Measurements from ENCODE around the gene KRTAP4-3. TPM values are rescaled to one million over a fixed set of nuclear protein-coding genes. Genes with fewer than 3 reads are reported as not detected.
"Not testable (repeated sequence)": the region's sequence is repeated elsewhere in the genome, so short reads cannot be mapped to it uniquely, and the experiment has no call there.

Gene KRTAP4-3
- total RNA-seq, 1 experiment from 2014 or later, result not detected

DNA sequence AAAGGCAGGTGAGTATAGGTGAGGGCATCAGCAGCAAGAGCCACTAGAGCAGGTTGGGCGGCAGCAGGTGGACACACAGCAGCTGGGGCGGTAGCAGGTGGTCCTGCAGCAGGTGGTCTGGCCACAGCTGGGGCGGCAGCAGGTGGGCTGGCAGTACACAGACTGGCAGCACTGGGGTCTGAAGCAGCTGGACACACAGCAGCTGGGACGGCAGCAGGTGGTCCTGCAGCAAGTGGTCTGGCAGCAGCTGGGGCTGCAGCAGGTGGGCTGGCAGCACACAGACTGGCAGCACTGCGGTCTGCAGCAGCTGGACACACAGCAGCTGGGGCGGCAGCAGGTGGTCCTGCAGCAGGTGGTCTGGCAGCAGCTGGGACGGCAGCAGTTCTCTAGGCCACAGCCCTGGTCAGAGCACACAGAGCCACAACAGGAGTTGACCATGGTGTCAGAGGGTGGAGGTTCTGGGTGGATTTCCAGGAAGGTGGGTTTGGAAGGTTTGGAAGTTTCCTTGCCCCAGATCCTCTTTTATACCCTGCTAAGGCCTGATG lies 9.8 kb upstream of the KRTAP4-3 start, which contains the start of gene KRTAP4-2:
TSS of gene KRTAP4-2 (minus strand) at position 495 of the 545 bp plus-strand sequence. CDS start at position 438, 57 bp downstream.
- peak within 1 kb of the TSS; percentile 45 for H3K27ac ChIP-seq
- no peaks in the 10 kb centered on the region for H3K27me3 ChIP-seq
- H3K36me3 ChIP-seq, result no peaks in the 10 kb centered on the region
- peaks cover 3% of the 10 kb centered on the region; the same call in 1 of the 2 replicates for H3K9me3 ChIP-seq (replicated peaks)
- peaks cover 12% of the 10 kb centered on the region for H3K4me1 ChIP-seq
- DNase-seq, result peak; percentile 56 to 73
- H3K4me3 ChIP-seq, result no peak within 1 kb of the TSS

DNA sequence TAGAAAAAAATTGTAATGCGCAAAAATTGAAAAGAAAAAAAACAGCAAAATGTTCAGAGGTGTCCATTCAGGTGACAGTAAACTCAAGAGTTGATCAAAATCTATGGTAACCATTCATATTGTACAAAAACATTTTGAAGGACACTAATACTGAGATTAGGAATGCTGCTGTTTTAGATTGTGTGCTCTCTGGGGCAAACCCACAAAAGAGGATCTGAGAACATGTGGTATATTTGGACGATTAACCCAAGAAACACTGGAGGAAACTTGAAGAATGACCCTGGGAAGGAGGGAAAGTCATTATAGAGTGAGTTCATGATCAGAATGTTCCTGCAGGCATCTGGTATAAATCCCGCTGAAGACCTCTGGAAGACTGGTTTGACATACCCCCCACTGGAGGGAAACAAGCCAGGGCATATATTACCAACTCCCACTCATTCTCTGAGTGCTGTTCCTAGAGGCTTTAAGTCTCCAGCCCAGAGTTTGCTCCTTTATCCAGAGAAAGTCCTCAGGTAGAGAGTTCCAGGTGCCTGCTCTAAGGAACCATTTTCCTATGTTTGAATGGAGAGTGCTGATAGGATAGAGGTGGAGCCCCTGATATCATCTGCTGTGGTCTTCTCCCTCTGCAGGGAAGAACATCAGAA lies 8.8 kb upstream of the KRTAP4-3 start:
- Histone ChIP-seq H3K4me3 (no peak overlapping the region), H3K27me3 (no peaks in the 10 kb centered on the region), H3K27ac (no peak overlapping the region; the same call in 1 of the 2 replicates), H3K4me1 (peaks cover 12% of the 10 kb centered on the region), H3K36me3 (no peaks in the 10 kb centered on the region), H3K9me3 (replicated peaks) (peaks cover 3% of the 10 kb centered on the region; the same call in 1 of the 2 replicates)
- no peak for DNase-seq

DNA sequence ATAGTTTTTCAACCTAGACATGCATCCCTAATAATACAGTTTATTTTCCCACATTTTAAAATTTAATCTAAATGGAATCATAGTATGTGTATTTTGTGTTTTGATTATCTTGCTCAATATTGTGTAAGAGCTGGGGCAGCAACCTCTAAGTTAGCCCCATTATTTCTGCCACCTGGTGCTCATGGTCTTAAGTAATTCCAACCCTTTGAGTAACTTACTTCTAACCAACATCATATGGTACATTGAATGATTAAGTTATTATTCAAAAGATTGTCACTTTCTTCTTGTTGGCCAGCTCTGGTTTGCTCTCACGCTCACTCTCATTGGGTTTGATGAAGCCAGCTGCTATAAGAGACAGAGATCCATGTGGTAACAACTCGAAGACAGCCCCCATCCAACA lies 3.9 kb upstream of the KRTAP4-3 start:
- no peak for DNase-seq
- Histone ChIP-seq H3K27me3 (no peaks in the 10 kb centered on the region), H3K36me3 (no peaks in the 10 kb centered on the region), H3K27ac (no peak overlapping the region), H3K9me3 (replicated peaks) (no peaks in the 10 kb centered on the region), H3K4me3 (no peak overlapping the region), H3K4me1 (no peaks in the 10 kb centered on the region)

DNA sequence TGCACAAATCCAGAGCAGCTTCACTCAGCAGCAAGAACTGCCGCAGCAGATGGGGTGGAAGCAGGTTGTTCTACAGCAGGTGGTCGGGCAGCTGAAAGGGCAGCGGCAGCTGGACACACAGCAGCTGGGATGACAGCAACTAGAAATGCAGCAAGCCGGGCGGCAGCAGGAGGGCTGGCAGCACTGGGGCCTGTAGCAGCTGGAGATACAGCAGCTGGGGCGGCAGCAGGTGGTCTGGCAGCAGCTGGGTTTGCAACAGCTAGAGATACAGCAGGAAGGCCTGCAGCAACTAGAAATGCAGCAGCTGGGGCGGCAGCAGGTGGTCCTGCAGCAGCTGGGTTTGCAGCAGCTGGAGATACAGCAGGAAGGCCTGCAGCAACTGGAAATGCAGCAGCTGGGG lies 460 bp downstream of the KRTAP4-3 start:
- peak; percentile 70 to 71 for DNase-seq
- Histone ChIP-seq H3K9me3 (replicated peaks) (no peaks in the 10 kb centered on the region), H3K4me1 (no peaks in the 10 kb centered on the region), H3K36me3 (no peaks in the 10 kb centered on the region), H3K4me3 (no peak overlapping the region), H3K27me3 (no peaks in the 10 kb centered on the region), H3K27ac (no peak overlapping the region)

DNA sequence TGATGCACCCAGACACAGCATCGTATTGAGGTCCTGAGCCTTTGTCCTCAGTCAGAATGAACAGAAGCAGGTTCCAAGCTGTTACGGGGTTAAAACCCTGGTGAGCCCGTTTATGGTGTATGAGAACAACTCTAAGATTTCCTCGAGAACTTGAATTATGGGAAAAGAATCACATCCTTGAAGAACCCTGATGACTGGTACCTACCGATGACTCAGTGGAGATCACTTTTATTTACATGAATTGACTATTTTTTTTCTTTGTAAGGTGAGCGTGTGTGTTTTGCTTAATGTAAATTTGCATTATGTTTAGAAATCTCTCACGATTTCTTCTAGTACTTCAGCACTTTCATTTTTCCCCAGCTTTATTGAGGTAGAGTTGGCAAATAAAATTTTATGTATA lies 4.2 kb downstream of the KRTAP4-3 start:
- Histone ChIP-seq H3K4me3 (no peak overlapping the region), H3K27me3 (no peaks in the 10 kb centered on the region), H3K36me3 (no peaks in the 10 kb centered on the region), H3K4me1 (no peaks in the 10 kb centered on the region), H3K27ac (no peak overlapping the region), H3K9me3 (replicated peaks) (no peaks in the 10 kb centered on the region)
- DNase-seq, result no peak

DNA sequence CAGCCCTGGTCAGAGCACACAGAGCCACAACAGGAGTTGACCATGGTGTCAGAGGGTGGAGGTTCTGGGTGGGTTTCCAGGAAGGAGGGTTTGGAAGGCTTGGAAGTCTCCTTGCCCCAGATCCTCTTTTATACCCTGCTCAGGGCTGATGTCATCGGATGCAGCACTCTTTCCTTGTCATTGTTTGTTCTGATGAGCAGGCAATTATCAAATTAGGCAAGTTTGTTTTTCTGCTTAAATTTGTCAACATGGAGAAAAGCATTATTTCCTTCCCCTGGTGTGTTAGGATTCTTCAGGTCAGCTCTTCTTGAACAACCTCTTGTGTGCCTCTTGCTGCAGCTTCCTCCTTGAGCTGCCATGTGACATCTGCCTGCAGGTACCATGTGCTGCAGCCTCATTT lies 7.4 kb downstream of the KRTAP4-3 start, which contains the start of gene KRTAP4-4:
TSS of gene KRTAP4-4 (minus strand) at position 101 of the 400 bp plus-strand sequence. CDS start at position 44, 57 bp downstream.
- DNase-seq, result no peak
- H3K27ac ChIP-seq, result no peak within 1 kb of the TSS
- no peaks in the 10 kb centered on the region for H3K36me3 ChIP-seq
- no peaks in the 10 kb centered on the region for H3K27me3 ChIP-seq
- no peaks in the 10 kb centered on the region for H3K9me3 ChIP-seq (replicated peaks)
- no peak within 1 kb of the TSS for H3K4me3 ChIP-seq
- no peaks in the 10 kb centered on the region for H3K4me1 ChIP-seq

DNA sequence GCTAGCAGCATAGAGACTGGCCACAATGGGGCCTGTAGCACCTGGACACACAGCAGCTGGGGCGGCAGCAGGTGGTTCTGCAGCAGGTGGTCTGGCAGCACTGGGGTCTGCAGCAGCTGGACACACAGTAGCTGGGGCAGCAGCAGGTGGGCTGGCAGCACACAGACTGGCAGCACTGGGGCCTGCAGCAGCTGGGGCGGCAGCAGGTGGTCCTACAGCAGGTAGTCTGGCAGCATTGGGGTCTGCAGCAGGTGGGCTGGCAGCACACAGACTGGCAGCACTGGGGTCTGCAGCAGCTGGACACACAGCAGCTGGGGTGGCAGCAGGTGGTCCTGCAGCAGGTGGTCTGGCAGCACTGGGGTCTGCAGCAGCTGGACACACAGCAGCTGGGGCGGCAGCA lies 7.8 kb downstream of the KRTAP4-3 start:
- not testable (repeated sequence) for H3K36me3 ChIP-seq; H3K4me3 ChIP-seq; H3K4me1 ChIP-seq; H3K27ac ChIP-seq; H3K9me3 ChIP-seq (replicated peaks); H3K27me3 ChIP-seq
- peak in 1 of 2 experiments; percentile 32 for DNase-seq

DNA sequence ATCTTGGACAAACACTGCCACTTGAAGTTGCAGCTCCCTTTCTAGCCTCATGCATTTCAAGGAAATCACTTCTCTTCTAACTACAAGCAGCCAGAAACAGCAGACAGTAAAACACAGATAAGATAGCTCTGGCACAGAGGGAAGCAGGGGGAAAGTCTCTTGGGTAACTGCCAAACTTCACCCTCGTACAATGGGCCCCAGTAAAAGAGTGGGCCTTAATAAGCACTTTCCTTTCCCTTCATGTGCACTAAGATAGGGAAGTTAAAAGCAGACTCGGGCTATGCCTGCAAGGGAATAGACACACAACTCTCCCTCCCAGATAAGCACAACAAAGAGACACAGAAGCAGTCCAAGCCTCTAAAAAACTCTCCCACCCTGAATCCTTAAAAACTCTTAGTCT lies 14.2 kb downstream of the KRTAP4-3 start:
- no peaks in the 10 kb centered on the region for H3K4me1 ChIP-seq
- H3K36me3 ChIP-seq, result no peaks in the 10 kb centered on the region
- H3K4me3 ChIP-seq, result no peak overlapping the region
- no peak overlapping the region for H3K27ac ChIP-seq
- DNase-seq, result no peak
- no peaks in the 10 kb centered on the region for H3K27me3 ChIP-seq
- no peaks in the 10 kb centered on the region for H3K9me3 ChIP-seq (replicated peaks)

DNA sequence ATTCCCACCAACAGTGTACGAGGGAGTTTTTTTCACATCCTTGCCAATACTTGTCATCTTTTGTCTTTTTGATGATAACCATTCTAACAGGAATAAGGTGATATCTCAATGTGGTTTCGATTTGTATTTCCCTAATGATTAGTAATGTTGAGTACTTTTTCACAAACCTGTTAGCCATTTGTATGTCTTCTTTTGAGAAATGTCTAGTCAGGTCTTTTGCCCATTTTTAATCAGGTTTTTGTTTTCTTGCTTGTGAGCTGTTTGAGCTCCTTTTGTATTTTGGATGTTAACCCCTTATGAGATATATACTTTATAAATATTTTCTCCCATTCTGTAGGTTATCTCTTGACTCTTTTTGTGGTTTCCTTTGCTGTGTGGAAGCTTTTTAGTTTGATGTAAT lies 16.5 kb downstream of the KRTAP4-3 start:
- Histone ChIP-seq H3K4me1 (no peaks in the 10 kb centered on the region), H3K27ac (no peak overlapping the region), H3K4me3 (no peak overlapping the region), H3K27me3 (no peaks in the 10 kb centered on the region), H3K36me3 (no peaks in the 10 kb centered on the region), H3K9me3 (replicated peaks) (no peaks in the 10 kb centered on the region)
- no peak for DNase-seq

DNA sequence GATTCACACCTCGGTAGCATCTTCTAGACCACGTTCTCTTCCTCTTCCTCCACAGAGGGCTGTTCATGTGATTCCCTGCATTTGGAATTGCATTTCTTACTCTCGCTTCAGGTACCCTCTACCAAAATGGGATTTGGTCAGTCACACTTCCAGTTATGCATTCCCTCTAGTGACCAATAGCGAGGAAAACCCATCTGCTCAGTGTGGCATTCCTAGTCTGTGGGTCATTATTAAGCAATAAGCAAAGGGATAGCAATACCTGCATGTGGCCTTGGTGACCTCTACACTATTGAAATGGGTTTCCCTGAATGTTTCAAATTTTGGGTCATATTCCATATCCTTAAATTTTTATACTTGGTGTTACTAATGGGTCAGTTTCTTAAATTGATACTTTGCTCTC lies 18.0 kb downstream of the KRTAP4-3 start:
- H3K4me1 ChIP-seq, result no peaks in the 10 kb centered on the region
- H3K36me3 ChIP-seq, result no peaks in the 10 kb centered on the region
- H3K27ac ChIP-seq, result no peak overlapping the region
- DNase-seq, result no peak
- no peak overlapping the region for H3K4me3 ChIP-seq
- no peaks in the 10 kb centered on the region for H3K9me3 ChIP-seq (replicated peaks)
- no peaks in the 10 kb centered on the region for H3K27me3 ChIP-seq

DNA sequence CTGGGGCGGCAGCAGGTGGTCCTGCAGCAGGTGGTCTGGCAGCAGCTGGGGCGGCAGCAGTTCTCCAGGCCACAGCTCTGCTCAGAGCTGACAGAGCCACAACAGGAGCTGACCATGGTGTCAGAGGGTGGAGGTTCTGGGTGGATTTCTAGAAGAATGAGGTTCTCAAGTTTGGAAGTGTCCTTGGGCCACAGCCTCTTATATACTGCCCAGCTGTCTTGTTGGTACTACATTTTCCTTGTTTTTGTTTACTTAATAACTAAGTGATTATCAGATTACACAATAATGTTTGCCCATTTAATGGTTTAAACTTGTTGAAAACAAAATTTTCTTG lies 18.4 kb downstream of the KRTAP4-3 start, which contains the start of gene KRTAP4-5:
TSS of gene KRTAP4-5 (minus strand) at position 174 of the 334 bp plus-strand sequence. CDS start at position 116, 58 bp downstream.
- H3K4me1 ChIP-seq, result no peaks in the 10 kb centered on the region
- H3K9me3 ChIP-seq (replicated peaks), result no peaks in the 10 kb centered on the region
- no peaks in the 10 kb centered on the region for H3K27me3 ChIP-seq
- no peak for DNase-seq
- peak within 1 kb of the TSS; percentile 2; the same call in 1 of the 2 replicates for H3K27ac ChIP-seq
- no peak within 1 kb of the TSS for H3K4me3 ChIP-seq
- no peaks in the 10 kb centered on the region for H3K36me3 ChIP-seq

DNA sequence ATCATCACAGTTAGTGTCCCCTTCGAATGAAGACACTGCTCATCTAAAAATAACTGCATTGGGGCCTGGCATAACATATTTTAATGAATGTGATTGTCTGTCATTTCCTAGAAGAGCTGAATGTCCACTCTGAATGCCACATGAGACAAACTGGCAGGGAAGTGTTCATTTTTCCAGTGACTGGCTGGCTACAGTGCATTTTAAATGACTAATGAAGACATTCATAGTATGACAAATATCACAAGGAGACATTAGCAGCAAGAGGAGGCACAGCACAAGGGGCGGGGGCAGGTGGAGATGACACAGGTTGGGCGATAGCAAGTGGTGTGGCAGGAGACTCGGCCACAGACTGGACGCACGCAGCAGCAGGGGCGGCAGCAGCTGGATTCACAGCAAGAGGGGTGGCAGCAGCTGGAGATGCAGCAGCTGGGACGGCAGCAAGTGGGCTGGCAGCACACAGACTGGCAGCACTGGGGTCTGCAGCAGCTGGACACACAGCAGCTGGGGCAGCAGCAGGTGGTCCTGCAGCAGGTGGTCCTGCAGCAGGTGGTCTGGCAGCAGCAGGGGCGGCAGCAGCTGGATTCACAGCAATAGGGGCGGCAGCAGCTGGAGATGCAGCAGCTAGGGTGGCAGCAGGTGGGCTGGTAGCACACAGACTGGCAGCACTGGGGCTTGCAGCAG lies 18.9 kb downstream of the KRTAP4-3 start:
- H3K4me1 ChIP-seq; H3K27me3 ChIP-seq; H3K36me3 ChIP-seq; H3K4me3 ChIP-seq; H3K9me3 ChIP-seq (replicated peaks): not testable (repeated sequence)
- DNase-seq, result peak; percentile 57 to 59
- peak overlapping the region; percentile 2; the same call in 1 of the 2 replicates for H3K27ac ChIP-seq

DNA sequence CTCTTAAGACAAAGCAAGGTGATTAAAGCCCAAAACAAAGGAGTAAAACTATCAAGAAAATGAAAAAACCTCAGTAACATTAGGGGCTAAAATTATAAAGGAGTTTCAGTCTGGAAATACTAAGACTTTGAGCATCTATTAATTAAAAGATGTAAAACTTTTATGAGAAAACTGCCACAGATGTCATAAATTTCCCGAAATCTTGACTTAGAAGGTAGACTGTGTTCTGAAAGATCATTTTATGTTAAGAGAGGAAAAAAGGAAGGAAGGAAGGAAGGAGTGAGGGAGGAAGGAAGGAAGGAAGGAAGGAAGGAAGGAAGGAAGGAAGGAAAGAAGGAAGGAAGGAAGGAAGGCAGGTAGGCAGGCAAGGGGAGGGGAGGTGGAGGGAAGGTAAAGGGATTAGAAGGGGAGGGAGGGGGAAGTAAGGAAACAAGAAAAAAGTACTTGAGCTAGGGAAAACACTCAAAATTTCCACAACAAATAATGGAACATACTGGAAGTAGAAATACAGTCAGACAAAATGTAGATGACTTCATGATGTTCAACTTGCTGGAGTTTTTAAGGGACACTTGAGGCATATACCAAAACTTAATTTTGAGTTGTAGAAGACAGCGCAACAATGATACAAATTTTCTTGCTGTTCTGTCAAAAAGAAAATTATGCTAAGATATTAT lies 20.4 kb downstream of the KRTAP4-3 start:
- no peak for DNase-seq
- no peaks in the 10 kb centered on the region for H3K27me3 ChIP-seq
- H3K4me3 ChIP-seq, result no peak overlapping the region
- no peaks in the 10 kb centered on the region for H3K36me3 ChIP-seq
- no peaks in the 10 kb centered on the region for H3K4me1 ChIP-seq
- no peak overlapping the region for H3K27ac ChIP-seq
- H3K9me3 ChIP-seq (replicated peaks), result peaks cover 5% of the 10 kb centered on the region; the same call in 1 of the 2 replicates

DNA sequence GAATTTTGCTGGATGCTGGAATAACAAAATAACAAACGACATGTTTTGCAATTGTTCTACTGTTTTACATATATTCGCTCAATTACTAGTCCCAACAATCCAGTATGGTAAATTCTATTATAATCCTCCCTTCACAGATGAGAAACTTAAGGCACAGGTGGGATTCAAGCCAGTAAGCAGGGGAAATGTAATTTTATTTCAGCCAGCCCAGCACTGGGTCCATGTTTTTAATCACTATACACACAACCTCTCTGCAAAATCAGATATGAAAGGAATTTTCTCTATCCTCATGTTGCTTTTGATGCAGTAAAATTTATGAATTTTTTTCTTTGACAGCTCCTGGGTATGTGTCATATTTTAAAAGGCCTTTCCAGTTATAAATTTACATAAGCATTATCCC lies 22.8 kb downstream of the KRTAP4-3 start:
- Histone ChIP-seq H3K9me3 (replicated peaks) (peaks cover 11% of the 10 kb centered on the region), H3K36me3 (no peaks in the 10 kb centered on the region), H3K27ac (no peak overlapping the region), H3K4me1 (no peaks in the 10 kb centered on the region), H3K27me3 (no peaks in the 10 kb centered on the region), H3K4me3 (no peak overlapping the region)
- DNase-seq, result no peak

DNA sequence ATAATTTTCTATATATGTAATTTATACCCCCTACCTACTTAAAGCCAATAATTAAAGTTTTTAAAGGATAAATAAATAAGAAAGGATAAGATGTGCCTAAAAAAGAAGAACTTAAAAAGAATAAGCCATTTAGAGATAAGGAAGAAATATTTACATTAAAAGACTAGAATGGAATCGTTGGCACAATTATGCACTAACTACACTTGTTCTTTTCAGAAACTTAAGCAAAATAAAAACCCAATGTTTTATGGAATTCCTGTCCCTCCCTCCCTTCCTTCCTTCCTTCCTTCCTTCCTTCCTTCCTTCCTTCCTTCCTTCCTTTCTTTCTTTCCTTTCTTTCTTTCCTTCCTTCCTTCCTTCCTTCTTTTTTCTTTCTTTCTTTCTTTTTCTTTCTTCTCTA lies 23.2 kb downstream of the KRTAP4-3 start:
- Histone ChIP-seq H3K9me3 (replicated peaks) (peaks cover 11% of the 10 kb centered on the region), H3K4me3 (no peak overlapping the region), H3K27me3 (no peaks in the 10 kb centered on the region), H3K36me3 (no peaks in the 10 kb centered on the region), H3K27ac (no peak overlapping the region), H3K4me1 (no peaks in the 10 kb centered on the region)
- no peak for DNase-seq
